WERI-Rb-1 (cell line): ENCODE results near the gene DDX6.
"Not testable (repeated sequence)": the region's sequence is repeated elsewhere in the genome, so short reads cannot be mapped to it uniquely, and the experiment has no call there.

Experiments used
- DNase-seq: peaks from one replicate; pipeline ENCODE4 v3.0.0-alpha.2; 2020
- H3K27ac ChIP-seq: fragments of 250-450 bp; sonication (Bioruptor Pico); 2 replicates; pipeline ENCODE4 v1.5.1; 2020; ENCODE audit warnings: mild to moderate bottlenecking, moderate library complexity
- H3K27me3 ChIP-seq: fragments of 250-450 bp; sonication (Bioruptor Pico); 2 replicates; pipeline ENCODE4 v1.5.1; 2021; ENCODE audit warnings: mild to moderate bottlenecking, low read depth, moderate library complexity; ENCODE audit not compliant: insufficient read depth, severe bottlenecking
- H3K36me3 ChIP-seq: fragments of 250-450 bp; sonication (Bioruptor Pico); 2 replicates; pipeline ENCODE4 v1.5.1; 2020; ENCODE audit warnings: mild to moderate bottlenecking, moderate library complexity
- H3K4me3 ChIP-seq: 2 replicates; pipeline ENCODE4 v1.5.1; 2011; ENCODE audit warnings: low read depth, mild to moderate bottlenecking, control low read depth, low read length
- H3K9me3 ChIP-seq: fragments of 250-450 bp; sonication (Bioruptor Pico); 2 replicates; pipeline ENCODE4 v1.5.1; 2021; ENCODE audit warnings: mild to moderate bottlenecking, moderate library complexity; ENCODE audit not compliant: severe bottlenecking
- TF ChIP-seq, protein P1 (sequence below): IDR thresholded peaks from 2 replicates; pipeline ENCODE4 v1.5.1; 2011; ENCODE audit warnings: low read depth, mild to moderate bottlenecking, control low read depth, inconsistent platforms, low read length

Gene DDX6

DNA sequence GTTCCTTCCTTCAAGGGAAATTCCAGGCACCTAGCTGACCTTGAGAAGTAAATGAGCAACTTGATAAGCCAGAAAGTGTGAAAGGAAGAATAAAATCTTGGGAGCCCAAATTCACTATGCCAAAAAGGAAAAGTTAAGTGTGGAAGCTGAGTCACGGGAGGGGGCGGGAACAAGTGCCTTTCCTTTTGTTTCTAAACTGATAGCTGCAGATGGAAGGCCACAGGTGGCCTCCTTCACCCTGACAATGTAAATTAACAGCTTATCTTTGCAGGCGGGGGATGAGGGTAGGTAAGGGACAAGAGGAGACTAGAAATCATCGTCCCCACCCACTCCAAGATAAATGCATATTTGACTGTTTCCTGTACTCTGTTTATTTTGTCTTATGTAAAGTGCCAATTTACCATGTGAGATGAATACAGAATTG, 75.1 kb downstream of the DDX6 start:
- peak overlapping the region; percentile 57; the same call in 1 of the 2 replicates for H3K27ac ChIP-seq

DNA sequence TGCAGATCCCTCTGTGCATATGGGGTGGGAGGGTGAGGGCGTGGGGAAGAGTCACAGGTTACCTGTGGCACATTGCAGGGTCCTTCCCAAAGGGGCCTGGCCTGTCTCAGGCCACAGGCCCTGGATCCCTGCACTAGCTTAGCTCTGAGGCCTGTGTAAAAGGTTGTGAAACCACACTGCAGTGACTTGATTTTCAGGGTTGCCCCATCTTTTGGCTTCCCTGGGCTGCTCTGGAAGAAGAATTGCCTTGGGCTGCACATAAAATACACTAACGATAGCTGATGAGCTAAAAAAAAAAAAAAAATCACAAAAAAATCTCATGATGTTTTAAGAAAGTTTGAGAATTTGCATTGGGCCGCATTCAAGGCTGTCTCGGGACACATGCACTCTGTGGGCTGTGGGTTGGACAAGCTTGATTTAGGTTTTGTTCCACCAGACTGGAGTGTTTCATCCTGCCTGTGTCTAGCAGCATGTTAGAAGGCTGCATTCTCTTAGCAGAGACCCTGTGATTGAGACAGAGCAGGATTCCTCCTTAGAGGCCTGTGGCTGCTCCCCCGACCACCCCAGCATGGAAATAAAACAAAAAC, 75.6 kb downstream of the DDX6 start:
- Histone ChIP-seq H3K36me3 (no peaks in the 10 kb centered on the region), H3K4me3 (no peak overlapping the region), H3K27me3 (no peaks in the 10 kb centered on the region), H3K27ac (peak overlapping the region; percentile 57; the same call in 1 of the 2 replicates), H3K9me3 (no peaks in the 10 kb centered on the region)
- TF ChIP-seq, protein P1, sequence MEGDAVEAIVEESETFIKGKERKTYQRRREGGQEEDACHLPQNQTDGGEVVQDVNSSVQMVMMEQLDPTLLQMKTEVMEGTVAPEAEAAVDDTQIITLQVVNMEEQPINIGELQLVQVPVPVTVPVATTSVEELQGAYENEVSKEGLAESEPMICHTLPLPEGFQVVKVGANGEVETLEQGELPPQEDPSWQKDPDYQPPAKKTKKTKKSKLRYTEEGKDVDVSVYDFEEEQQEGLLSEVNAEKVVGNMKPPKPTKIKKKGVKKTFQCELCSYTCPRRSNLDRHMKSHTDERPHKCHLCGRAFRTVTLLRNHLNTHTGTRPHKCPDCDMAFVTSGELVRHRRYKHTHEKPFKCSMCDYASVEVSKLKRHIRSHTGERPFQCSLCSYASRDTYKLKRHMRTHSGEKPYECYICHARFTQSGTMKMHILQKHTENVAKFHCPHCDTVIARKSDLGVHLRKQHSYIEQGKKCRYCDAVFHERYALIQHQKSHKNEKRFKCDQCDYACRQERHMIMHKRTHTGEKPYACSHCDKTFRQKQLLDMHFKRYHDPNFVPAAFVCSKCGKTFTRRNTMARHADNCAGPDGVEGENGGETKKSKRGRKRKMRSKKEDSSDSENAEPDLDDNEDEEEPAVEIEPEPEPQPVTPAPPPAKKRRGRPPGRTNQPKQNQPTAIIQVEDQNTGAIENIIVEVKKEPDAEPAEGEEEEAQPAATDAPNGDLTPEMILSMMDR = no peak
- no peak for DNase-seq

More for the DNA sequence above, 75.1 kb downstream of the DDX6 start:
- TF ChIP-seq, protein P1 = no peak
- peak; percentile 58 for DNase-seq
- no peaks in the 10 kb centered on the region for H3K9me3 ChIP-seq
- H3K36me3 ChIP-seq = no peaks in the 10 kb centered on the region
- H3K4me3 ChIP-seq = no peak overlapping the region
- no peaks in the 10 kb centered on the region for H3K27me3 ChIP-seq

DNA sequence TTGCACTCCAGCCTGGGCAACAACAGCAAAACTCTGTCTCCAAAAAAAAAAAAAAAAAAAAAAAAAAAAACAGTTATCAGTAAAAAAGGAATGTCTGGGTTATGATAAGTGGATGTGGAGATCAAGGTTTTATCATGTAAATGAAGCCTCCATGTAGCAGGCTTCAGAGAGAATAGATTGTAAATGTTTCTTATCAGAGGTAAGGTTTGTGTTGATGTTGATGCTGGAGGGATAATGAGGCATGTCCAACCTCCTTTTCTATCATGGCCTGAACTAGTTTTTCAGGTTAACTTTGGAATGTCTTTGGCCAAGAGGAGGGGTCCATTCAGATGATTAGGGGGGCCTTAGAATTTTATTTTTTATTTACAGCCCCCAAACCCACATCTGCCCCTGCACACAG, 76.1 kb downstream of the DDX6 start:
- Histone ChIP-seq H3K9me3 (no peaks in the 10 kb centered on the region), H3K27ac (no peak overlapping the region), H3K4me3 (no peak overlapping the region), H3K27me3 (no peaks in the 10 kb centered on the region), H3K36me3 (no peaks in the 10 kb centered on the region)
- no peak for DNase-seq
- TF ChIP-seq, protein P1 = no peak

DNA sequence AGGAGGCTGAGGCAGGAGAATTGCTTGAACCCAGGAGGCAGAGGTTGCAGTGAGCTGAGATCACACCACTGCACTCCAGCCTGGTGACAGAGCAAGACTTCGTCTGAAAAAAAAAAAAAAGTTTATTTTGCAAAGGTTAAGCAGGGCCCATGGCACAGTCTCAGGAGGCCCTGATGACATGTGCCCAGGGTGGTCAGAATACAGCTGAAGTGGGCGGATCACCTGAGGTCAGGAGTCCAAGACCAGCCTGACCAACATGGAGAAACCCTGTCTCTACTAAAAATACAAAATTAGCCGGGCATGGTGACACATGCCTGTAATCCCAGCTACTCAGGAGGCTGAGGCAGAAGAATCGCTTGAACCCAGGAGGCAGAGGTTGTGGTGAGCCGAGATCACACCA, 76.5 kb downstream of the DDX6 start:
- not testable (repeated sequence) for H3K9me3 ChIP-seq, H3K27me3 ChIP-seq, H3K4me3 ChIP-seq, H3K36me3 ChIP-seq, DNase-seq, H3K27ac ChIP-seq

DNA sequence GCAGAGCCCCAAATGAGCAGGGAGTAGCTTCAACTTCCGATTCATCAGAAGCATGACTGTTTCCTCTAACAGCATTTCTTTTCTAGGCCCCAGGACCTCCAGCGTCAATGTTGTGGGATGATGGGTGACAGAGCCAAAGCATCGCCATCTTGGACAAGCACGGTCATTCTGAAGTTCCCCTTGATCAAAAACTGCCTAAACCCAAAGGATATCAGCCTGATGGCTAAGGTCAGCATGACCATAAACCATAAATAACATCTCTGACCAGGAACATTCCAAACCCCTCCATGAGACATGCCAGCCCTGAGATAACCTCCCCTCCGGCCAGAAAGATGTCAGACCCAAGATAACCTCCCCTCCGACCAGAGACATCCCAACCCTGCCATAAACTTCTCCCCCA, 82.7 kb downstream of the DDX6 start:
- TF ChIP-seq, protein P1 = no peak
- no peak for DNase-seq
- Histone ChIP-seq H3K9me3 (no peaks in the 10 kb centered on the region), H3K36me3 (no peaks in the 10 kb centered on the region), H3K27ac (no peak overlapping the region), H3K4me3 (no peak overlapping the region), H3K27me3 (no peaks in the 10 kb centered on the region)

DNA sequence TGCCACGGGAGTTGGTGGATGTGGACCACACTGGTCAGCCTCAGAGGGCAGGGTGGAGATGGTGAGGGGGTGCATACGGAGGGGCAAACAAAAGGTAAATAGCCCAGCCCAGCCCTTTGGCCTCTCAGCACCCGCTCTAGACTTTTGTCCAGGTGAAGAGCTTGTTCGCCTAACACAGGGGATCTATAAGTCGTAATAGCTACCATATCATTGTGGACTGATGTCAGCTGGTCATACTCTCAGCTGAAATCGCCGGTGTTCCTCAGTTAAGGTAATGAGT, 84.5 kb downstream of the DDX6 start:
- Histone ChIP-seq H3K36me3 (no peaks in the 10 kb centered on the region), H3K27ac (no peak overlapping the region), H3K4me3 (no peak overlapping the region), H3K9me3 (no peaks in the 10 kb centered on the region), H3K27me3 (no peaks in the 10 kb centered on the region)
- DNase-seq = no peak
- TF ChIP-seq, protein P1 = no peak
